ENCODE data around the gene RTKN. TPM values are rescaled to one million over a fixed set of nuclear protein-coding genes. Genes with fewer than 3 reads are reported as not detected.

Gene RTKN
- polyA plus RNA-seq, 1 of the 3 experiments (the other 2 are of a cell fraction): 22.6 TPM

DNA sequence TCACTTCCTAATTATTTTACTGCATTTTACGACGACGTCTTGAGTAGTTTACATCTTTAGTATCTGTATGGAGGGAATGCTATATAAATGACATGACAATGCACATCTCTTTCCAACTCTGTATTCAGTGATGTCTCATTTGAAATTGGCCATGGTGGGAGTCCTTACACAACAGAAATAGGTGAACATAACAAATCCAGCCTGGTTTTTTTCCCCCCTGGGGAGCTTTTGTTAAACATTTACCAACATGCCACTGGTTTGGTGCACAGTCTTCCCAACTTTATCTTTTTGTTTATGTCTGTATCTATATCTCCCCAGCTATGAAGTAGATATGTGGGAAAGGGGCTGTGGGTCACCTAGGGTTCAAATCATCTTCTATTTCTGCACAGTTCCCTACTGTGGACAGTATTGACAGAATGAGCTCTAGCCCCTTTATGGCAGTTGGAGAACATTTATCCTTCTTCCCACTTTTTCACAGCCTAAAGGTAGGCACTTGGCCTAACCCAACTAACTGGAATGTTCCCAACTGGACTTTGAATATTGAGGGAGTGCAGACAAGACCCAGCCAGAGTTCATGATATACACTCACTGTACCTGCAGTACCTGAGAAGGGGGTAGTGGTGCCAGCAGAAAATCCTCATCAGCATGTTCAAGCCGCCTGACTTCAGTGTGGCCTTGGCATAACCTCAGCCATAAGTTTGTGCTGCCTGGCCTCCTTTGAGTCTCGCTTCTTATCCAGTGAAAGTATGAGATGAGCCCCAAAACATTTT lies 5.7 kb upstream of the RTKN start:
- CTCF ChIA-PET: interaction anchor here (1.3 kb wide), 1 partner anchor 113 kb away, joined by 3 read pairs; no protein-coding TSS in a partner anchor
- no peak overlapping the region for H3K4me3 ChIP-seq (ENCODE audit: low read depth in 2 of 2, low read length in 1 of 2)
- POLR2A ChIA-PET: no interaction called here
- no peaks in the 10 kb centered on the region for H3K9me3 ChIP-seq
- H3K79me2 ChIP-seq (ENCODE audit: insufficient read depth): no peaks in the 10 kb centered on the region
- H3F3A ChIP-seq (replicated peaks; ENCODE audit: insufficient read depth): peaks cover 6% of the 10 kb centered on the region
- no peaks in the 10 kb centered on the region for H4K20me1 ChIP-seq (ENCODE audit: insufficient read depth)
- H3K36me3 ChIP-seq (replicated peaks in 1 of 2; ENCODE audit: control insufficient read depth in 1 of 2, insufficient read depth in 2 of 2, low read length in 1 of 2): no peaks in the 10 kb centered on the region
- TF ChIP-seq FOXJ3 (CRISPR knock-in tag; IDR thresholded peaks at IDR 0.05): no peak
- TF ChIP-seq, protein P1, sequence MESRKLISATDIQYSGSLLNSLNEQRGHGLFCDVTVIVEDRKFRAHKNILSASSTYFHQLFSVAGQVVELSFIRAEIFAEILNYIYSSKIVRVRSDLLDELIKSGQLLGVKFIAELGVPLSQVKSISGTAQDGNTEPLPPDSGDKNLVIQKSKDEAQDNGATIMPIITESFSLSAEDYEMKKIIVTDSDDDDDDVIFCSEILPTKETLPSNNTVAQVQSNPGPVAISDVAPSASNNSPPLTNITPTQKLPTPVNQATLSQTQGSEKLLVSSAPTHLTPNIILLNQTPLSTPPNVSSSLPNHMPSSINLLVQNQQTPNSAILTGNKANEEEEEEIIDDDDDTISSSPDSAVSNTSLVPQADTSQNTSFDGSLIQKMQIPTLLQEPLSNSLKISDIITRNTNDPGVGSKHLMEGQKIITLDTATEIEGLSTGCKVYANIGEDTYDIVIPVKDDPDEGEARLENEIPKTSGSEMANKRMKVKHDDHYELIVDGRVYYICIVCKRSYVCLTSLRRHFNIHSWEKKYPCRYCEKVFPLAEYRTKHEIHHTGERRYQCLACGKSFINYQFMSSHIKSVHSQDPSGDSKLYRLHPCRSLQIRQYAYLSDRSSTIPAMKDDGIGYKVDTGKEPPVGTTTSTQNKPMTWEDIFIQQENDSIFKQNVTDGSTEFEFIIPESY (IDR thresholded peaks at IDR 0.05; ENCODE audit: borderline replicate concordance, low read depth): no peak
- TF ChIP-seq TEAD4 (IDR thresholded peaks at IDR 0.05; ENCODE audit: borderline replicate concordance, insufficient read depth): no peak
- TF ChIP-seq, protein P2, sequence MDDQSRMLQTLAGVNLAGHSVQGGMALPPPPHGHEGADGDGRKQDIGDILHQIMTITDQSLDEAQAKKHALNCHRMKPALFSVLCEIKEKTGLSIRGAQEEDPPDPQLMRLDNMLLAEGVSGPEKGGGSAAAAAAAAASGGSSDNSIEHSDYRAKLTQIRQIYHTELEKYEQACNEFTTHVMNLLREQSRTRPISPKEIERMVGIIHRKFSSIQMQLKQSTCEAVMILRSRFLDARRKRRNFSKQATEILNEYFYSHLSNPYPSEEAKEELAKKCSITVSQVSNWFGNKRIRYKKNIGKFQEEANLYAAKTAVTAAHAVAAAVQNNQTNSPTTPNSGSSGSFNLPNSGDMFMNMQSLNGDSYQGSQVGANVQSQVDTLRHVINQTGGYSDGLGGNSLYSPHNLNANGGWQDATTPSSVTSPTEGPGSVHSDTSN (IDR thresholded peaks at IDR 0.05): no peak
- 88% methylated on average over 5 of the region's 5 CpGs for WGBS (ENCODE audit: low lambda C conversion rate)
- no peak overlapping the region for H3K9ac ChIP-seq
- no peak overlapping the region for H3K4me2 ChIP-seq
- peaks cover 0 to 3% of the 10 kb centered on the region in 2 experiments; a peak in 1 of 4 replicates for H3K4me1 ChIP-seq (ENCODE audit: control insufficient read depth in 1 of 2, insufficient read depth in 2 of 2, low read depth in 1 of 2, low read length in 1 of 2)
- DNase-seq: no peak
- H3K27ac ChIP-seq (ENCODE audit: low read depth in 2 of 2, low read length in 1 of 2): no peak overlapping the region
- no peaks in the 10 kb centered on the region for H3K9me2 ChIP-seq
- H3K27me3 ChIP-seq (ENCODE audit: insufficient read depth): no peaks in the 10 kb centered on the region
- no peak overlapping the region for H2AFZ ChIP-seq (ENCODE audit: low read depth)

DNA sequence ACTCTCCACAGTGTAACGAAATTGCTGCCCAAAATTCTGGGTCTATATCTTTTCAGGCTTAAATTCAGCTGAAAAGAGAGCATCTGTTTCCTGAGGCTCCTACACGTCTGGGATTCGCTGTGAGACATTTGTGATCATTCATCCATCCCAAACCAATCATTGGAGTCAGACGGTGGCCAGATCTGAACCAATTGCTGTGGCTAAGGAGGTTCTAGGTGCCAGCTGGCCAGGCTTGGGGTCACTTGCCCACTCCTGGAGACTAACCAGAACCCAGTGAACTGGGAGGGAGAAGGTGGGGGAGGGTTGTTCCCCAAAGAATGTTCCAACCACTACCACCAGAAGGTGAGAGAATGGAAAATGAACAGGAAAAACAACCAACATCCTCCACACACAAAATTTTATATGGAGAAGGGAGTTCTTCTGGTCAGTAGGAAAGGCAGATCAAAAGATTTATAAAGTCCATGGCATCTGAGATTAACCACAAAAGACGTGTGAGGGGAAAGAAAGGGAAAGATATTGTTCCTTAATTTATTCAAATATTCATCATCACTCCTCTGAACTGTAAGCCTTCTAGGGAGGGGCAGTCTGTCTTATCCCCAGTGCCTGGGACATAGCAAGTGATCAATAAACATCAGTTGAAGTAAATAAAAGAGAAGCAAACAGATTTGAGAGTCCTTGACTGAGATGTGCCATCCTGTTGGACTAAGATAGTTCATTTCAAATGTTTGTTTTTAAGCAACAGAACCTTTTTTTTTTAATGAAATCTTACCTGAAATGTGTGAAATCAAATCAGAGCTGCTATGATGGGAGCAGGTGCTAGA lies 3.0 kb upstream of the RTKN start:
- H3K4me2 ChIP-seq: peak overlapping the region; percentile 15

More for the DNA sequence above, 3.0 kb upstream of the RTKN start:
- Histone ChIP-seq H3F3A (replicated peaks; ENCODE audit: insufficient read depth) (peaks cover 6% of the 10 kb centered on the region), H3K79me2 (ENCODE audit: insufficient read depth) (peaks cover 5% of the 10 kb centered on the region), H3K4me3 (ENCODE audit: low read depth in 2 of 2, low read length in 1 of 2) (no peak overlapping the region), H3K4me1 (ENCODE audit: control insufficient read depth in 1 of 2, insufficient read depth in 2 of 2, low read depth in 1 of 2, low read length in 1 of 2) (peaks cover 7 to 9% of the 10 kb centered on the region in 2 experiments; a peak in 3 of 4 replicates), H4K20me1 (ENCODE audit: insufficient read depth) (no peaks in the 10 kb centered on the region), H3K9me3 (no peaks in the 10 kb centered on the region), H2AFZ (ENCODE audit: low read depth) (no peak overlapping the region), H3K36me3 (replicated peaks in 1 of 2; ENCODE audit: control insufficient read depth in 1 of 2, insufficient read depth in 2 of 2, low read length in 1 of 2) (no peaks in the 10 kb centered on the region), H3K27ac (ENCODE audit: low read depth in 2 of 2, low read length in 1 of 2) (no peak overlapping the region), H3K9ac (no peak overlapping the region), H3K9me2 (no peaks in the 10 kb centered on the region), H3K27me3 (ENCODE audit: insufficient read depth) (no peaks in the 10 kb centered on the region)
- WGBS (ENCODE audit: low lambda C conversion rate): 54% methylated on average over 5 of the region's 5 CpGs
- POLR2A ChIA-PET: no interaction called here
- CTCF ChIA-PET: interaction anchor here (1.2 to 1.3 kb wide), 2 partner anchors 44 to 53 kb away, joined by 3 to 4 read pairs; no protein-coding TSS in a partner anchor
- TF ChIP-seq NFIC (IDR thresholded peaks at IDR 0.05; ENCODE audit: borderline replicate concordance): no peak
- TF ChIP-seq YY1 (IDR thresholded peaks at IDR 0.05; ENCODE audit: low read depth): no peak
- TF ChIP-seq, protein P3, sequence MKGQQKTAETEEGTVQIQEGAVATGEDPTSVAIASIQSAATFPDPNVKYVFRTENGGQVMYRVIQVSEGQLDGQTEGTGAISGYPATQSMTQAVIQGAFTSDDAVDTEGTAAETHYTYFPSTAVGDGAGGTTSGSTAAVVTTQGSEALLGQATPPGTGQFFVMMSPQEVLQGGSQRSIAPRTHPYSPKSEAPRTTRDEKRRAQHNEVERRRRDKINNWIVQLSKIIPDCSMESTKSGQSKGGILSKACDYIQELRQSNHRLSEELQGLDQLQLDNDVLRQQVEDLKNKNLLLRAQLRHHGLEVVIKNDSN (IDR thresholded peaks at IDR 0.05; ENCODE audit: borderline replicate concordance, low read depth): no peak
- TF ChIP-seq JUND (IDR thresholded peaks at IDR 0.05): no peak
- TF ChIP-seq CHD2 (IDR thresholded peaks at IDR 0.05; ENCODE audit: low read length, partially characterized antibody): no peak
- TF ChIP-seq TCF12 (IDR thresholded peaks at IDR 0.05): no peak
- TF ChIP-seq, protein P2 (IDR thresholded peaks at IDR 0.05): no peak
- TF ChIP-seq POLR2AphosphoS5 (IDR thresholded peaks at IDR 0.05; ENCODE audit: low read depth, low read length): no peak
- TF ChIP-seq, protein P4, sequence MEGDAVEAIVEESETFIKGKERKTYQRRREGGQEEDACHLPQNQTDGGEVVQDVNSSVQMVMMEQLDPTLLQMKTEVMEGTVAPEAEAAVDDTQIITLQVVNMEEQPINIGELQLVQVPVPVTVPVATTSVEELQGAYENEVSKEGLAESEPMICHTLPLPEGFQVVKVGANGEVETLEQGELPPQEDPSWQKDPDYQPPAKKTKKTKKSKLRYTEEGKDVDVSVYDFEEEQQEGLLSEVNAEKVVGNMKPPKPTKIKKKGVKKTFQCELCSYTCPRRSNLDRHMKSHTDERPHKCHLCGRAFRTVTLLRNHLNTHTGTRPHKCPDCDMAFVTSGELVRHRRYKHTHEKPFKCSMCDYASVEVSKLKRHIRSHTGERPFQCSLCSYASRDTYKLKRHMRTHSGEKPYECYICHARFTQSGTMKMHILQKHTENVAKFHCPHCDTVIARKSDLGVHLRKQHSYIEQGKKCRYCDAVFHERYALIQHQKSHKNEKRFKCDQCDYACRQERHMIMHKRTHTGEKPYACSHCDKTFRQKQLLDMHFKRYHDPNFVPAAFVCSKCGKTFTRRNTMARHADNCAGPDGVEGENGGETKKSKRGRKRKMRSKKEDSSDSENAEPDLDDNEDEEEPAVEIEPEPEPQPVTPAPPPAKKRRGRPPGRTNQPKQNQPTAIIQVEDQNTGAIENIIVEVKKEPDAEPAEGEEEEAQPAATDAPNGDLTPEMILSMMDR (IDR thresholded peaks at IDR 0.05): no peak
- peak; percentile 26 for DNase-seq
